DND-41 (cell line): ENCODE results near the gene SLC35D1.

Source experiments
- ATAC-seq: fragments of 200-7000 bp; cut with Tn5 transposase; 3 replicates; pipeline ENCODE4 v1.9.1; 2021; ENCODE audit warnings: low read depth; ENCODE audit not compliant: insufficient read depth
- DNase-seq: peaks from one replicate; pipeline ENCODE4 v3.0.0-alpha.2; 2020
- H2AFZ ChIP-seq: 2 replicates; pipeline ENCODE4 v1.6.0; 2012; ENCODE audit warnings: low read depth, low read length
- H3K27ac ChIP-seq: 2 replicates; pipeline ENCODE4 v1.5.1; 2012; ENCODE audit warnings: low read length, inconsistent platforms
- H3K27me3 ChIP-seq: fragments of 200-600 bp; sonication (generic); 2 replicates; pipeline ENCODE4 v1.6.0; 2012; ENCODE audit warnings: low read length, mild to moderate bottlenecking, inconsistent platforms; ENCODE audit not compliant: insufficient read depth, poor library complexity
- H3K36me3 ChIP-seq: 2 replicates; pipeline ENCODE4 v1.5.1; 2012; ENCODE audit warnings: low read length, inconsistent platforms; ENCODE audit not compliant: insufficient read depth
- H3K4me1 ChIP-seq: 2 replicates; pipeline ENCODE4 v1.5.1; 2012; ENCODE audit warnings: mild to moderate bottlenecking, low read length; ENCODE audit not compliant: insufficient read depth
- H3K4me2 ChIP-seq: 2 replicates; pipeline ENCODE4 v1.6.0; 2012; ENCODE audit warnings: mild to moderate bottlenecking, moderate library complexity, low read length, inconsistent platforms; ENCODE audit not compliant: insufficient read depth
- H3K4me3 ChIP-seq, 2 experiments: fragments of 200-600 bp in 1 of 2; shearing (Covaris generic) in 1 of 2; 2 replicates each; pipeline ENCODE4 v1.5.1; 2012 to 2016; ENCODE audit warnings: inconsistent platforms in 2 of 2, low read length in 2 of 2, mild to moderate bottlenecking in 2 of 2, low read depth in 1 of 2, moderate library complexity in 1 of 2
- H3K79me2 ChIP-seq: 2 replicates; pipeline ENCODE4 v1.6.0; 2012; ENCODE audit warnings: low read length, inconsistent platforms; ENCODE audit not compliant: insufficient read depth
- H3K9ac ChIP-seq: 2 replicates; pipeline ENCODE4 v1.6.0; 2012; ENCODE audit warnings: low read depth, mild to moderate bottlenecking, inconsistent platforms, low read length, moderate library complexity
- H3K9me3 ChIP-seq: 2 replicates; pipeline ENCODE4 v1.5.1; 2012; ENCODE audit warnings: low read length, moderate library complexity, mild to moderate bottlenecking, inconsistent platforms; ENCODE audit not compliant: insufficient read depth, severe bottlenecking
- H4K20me1 ChIP-seq: 2 replicates; pipeline ENCODE4 v1.6.0; 2012; ENCODE audit warnings: low read length; ENCODE audit not compliant: insufficient read depth
- EZH2 ChIP-seq: IDR thresholded peaks from 3 replicates; pipeline ENCODE4 v1.6.1; 2012; ENCODE audit warnings: borderline replicate concordance, low read depth, mild to moderate bottlenecking, moderate library complexity, low read length, inconsistent platforms; ENCODE audit not compliant: severe bottlenecking
- TF ChIP-seq, protein P1 (sequence below): IDR thresholded peaks from 2 replicates; pipeline ENCODE4 v1.5.1; 2012; ENCODE audit warnings: borderline replicate concordance, low read length, moderate library complexity, mild to moderate bottlenecking; ENCODE audit not compliant: poor library complexity, severe bottlenecking; ENCODE audit errors: extremely low read depth

Gene SLC35D1

DNA sequence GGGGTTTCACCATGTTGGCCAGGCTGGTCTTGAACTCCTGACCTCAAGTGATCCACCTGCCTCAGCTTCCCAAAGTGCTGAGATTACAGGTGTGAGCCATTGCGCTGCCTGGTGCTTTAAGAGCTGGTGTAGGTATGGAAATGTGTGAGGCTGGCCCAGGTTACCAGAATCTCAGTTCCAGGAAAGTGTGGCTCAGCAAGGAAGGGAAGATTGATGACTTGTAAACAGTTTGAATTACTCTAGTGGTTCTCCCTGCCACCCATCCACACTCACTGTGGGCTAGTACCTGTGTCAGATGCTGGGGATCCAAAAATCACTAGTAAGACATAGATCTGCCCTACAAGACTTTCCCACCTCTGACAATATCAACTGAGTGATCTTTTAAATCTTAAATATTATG lies 34.5 kb upstream of the SLC35D1 start:
- Histone ChIP-seq H3K27me3 (no peaks in the 10 kb centered on the region), H3K27ac (no peak overlapping the region), H3K79me2 (no peaks in the 10 kb centered on the region), H4K20me1 (no peaks in the 10 kb centered on the region), H3K4me3 (no peak overlapping the region), H3K9ac (no peak overlapping the region), H3K9me3 (no peaks in the 10 kb centered on the region), H2AFZ (no peak overlapping the region), H3K4me2 (no peak overlapping the region), H3K4me1 (no peaks in the 10 kb centered on the region), H3K36me3 (no peaks in the 10 kb centered on the region)
- TF ChIP-seq, protein P1, sequence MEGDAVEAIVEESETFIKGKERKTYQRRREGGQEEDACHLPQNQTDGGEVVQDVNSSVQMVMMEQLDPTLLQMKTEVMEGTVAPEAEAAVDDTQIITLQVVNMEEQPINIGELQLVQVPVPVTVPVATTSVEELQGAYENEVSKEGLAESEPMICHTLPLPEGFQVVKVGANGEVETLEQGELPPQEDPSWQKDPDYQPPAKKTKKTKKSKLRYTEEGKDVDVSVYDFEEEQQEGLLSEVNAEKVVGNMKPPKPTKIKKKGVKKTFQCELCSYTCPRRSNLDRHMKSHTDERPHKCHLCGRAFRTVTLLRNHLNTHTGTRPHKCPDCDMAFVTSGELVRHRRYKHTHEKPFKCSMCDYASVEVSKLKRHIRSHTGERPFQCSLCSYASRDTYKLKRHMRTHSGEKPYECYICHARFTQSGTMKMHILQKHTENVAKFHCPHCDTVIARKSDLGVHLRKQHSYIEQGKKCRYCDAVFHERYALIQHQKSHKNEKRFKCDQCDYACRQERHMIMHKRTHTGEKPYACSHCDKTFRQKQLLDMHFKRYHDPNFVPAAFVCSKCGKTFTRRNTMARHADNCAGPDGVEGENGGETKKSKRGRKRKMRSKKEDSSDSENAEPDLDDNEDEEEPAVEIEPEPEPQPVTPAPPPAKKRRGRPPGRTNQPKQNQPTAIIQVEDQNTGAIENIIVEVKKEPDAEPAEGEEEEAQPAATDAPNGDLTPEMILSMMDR: no peak
- no peak for TF ChIP-seq EZH2
- DNase-seq (no peak), ATAC-seq (no peak)

DNA sequence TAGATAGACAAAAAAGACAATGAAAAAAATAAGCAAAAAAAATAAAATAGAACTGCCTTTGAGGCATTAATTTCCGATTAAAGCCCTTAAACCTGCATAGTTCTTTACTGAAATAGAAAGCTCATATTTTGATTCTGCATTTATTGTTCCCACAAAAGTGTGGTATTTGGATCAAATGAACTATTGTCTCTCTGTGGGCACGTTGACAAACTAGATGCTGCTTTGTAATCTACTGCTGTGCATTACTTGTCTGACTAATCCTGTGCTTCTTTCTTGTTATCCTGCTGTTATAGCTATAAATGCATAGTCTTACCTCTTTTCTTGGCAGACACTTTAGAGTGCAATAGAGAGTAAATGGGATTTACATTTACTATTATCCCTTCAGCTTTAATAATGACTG lies 31.4 kb upstream of the SLC35D1 start:
- Histone ChIP-seq H3K9me3 (no peaks in the 10 kb centered on the region), H3K9ac (no peak overlapping the region), H2AFZ (no peak overlapping the region), H3K4me1 (no peaks in the 10 kb centered on the region), H3K4me3 (no peak overlapping the region), H4K20me1 (no peaks in the 10 kb centered on the region), H3K36me3 (no peaks in the 10 kb centered on the region), H3K27me3 (no peaks in the 10 kb centered on the region), H3K79me2 (no peaks in the 10 kb centered on the region), H3K27ac (no peak overlapping the region), H3K4me2 (no peak overlapping the region)
- no peak for ATAC-seq
- no peak for TF ChIP-seq EZH2
- TF ChIP-seq, protein P1: no peak
- DNase-seq: no peak

DNA sequence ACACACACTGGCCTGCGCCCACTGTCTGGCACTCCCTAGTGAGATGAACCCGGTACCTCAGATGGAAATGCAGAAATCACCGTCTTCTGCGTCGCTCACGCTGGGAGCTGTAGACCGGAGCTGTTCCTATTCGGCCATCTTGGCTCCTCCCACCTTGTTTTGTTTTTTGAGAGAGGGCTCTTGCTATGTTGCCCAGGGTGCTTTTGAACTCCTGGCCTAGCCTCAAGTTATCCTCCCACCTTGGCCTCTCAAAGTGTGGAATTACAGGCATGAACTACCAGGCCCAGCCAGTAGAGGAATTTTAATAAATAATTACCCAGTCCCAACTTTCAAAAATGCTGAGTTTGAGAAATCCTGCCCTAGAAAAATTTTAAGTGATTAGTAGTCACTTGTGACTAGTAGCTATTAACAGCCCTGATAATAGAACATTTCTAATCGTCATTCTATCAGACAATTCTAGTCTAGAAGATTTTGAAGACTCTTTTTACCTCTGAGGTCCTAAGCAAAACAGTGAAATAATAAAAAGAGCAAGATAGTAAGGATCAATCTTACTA lies 30.9 kb upstream of the SLC35D1 start:
- H3K4me1 ChIP-seq: no peaks in the 10 kb centered on the region
- no peak overlapping the region for H3K9ac ChIP-seq
- no peaks in the 10 kb centered on the region for H3K9me3 ChIP-seq
- DNase-seq: no peak
- no peak overlapping the region for H3K4me3 ChIP-seq
- H3K4me2 ChIP-seq: no peak overlapping the region
- no peaks in the 10 kb centered on the region for H3K27me3 ChIP-seq
- no peak for ATAC-seq
- no peaks in the 10 kb centered on the region for H3K79me2 ChIP-seq
- no peak for TF ChIP-seq EZH2
- TF ChIP-seq, protein P1: no peak
- H3K27ac ChIP-seq: no peak overlapping the region
- no peaks in the 10 kb centered on the region for H3K36me3 ChIP-seq
- H4K20me1 ChIP-seq: no peaks in the 10 kb centered on the region
- H2AFZ ChIP-seq: no peak overlapping the region

DNA sequence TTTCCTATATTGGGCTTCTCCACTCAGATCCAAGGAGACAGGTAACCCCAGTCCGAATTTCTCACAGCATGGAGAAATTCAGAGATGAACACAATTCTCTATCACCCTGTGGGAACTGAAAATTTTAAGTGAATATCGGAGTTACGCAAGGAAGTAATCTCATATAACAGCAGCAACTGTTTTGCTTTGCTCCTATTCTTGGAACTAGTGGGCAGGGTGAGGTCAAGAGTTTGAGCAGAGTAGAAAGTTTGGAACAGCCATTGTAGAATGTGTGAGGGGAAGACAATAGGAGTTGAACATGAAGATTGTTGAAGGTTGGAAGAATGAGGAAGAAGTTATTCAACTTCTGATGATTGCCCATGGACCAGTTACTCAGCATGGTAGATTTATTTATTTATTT lies 24.3 kb upstream of the SLC35D1 start:
- no peak overlapping the region for H3K4me2 ChIP-seq
- no peaks in the 10 kb centered on the region for H4K20me1 ChIP-seq
- no peaks in the 10 kb centered on the region for H3K9me3 ChIP-seq
- ATAC-seq: no peak
- H3K36me3 ChIP-seq: no peaks in the 10 kb centered on the region
- H3K4me3 ChIP-seq: no peak overlapping the region
- no peak overlapping the region for H3K9ac ChIP-seq
- DNase-seq: no peak
- no peak for TF ChIP-seq EZH2
- TF ChIP-seq, protein P1: no peak
- H3K79me2 ChIP-seq: no peaks in the 10 kb centered on the region
- H3K27me3 ChIP-seq: no peaks in the 10 kb centered on the region
- H2AFZ ChIP-seq: no peak overlapping the region
- H3K27ac ChIP-seq: no peak overlapping the region
- H3K4me1 ChIP-seq: no peaks in the 10 kb centered on the region
